HG03442 (cell line): ENCODE data around the gene OCA2.

Experiments used
- ATAC-seq: cut with Tn5 transposase; IDR thresholded peaks from one replicate; pipeline ENCODE4 v1.9.1; 2021; ENCODE audit warnings: mild to moderate bottlenecking, moderate library complexity; ENCODE audit not compliant: unreplicated experiment

The OCA2 gene

DNA sequence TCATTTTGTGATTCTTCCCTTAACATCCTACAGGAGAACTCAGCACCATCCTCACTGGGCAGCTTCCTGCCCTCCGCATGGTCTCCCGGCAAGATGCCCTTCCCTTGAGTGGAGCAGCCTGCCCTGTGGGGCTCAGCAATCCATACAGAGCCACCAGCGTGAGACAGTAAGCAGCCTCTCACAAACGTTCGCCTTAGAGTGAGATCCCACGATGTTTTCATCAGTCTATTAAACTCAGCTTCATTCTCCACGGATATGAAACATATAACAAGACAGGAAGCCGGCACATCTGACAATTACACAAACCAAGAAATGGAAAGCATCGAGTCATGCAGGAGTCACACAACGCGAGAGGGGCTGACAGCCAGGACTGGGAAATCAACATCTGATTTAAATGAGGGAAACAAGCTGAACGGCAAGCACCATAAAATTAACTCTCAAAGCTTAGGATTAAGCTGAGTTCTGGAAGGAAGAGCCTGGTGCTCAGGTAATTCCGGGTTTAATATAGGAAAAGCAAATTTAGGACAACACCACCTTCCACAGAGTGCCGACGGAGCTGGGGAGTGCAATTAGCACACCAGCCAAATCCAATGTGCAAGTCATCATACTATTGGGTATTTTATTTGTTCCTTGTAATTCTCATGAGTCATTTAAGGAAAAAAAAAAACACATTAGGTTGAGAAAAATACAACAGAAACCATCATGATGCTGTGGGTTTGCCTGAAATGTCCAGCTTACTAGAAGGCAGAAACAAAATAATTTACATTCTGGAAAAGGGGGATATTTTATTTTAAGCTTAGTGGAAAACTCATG lies 272.0 kb downstream of the OCA2 start:
- ATAC-seq, result no peak

DNA sequence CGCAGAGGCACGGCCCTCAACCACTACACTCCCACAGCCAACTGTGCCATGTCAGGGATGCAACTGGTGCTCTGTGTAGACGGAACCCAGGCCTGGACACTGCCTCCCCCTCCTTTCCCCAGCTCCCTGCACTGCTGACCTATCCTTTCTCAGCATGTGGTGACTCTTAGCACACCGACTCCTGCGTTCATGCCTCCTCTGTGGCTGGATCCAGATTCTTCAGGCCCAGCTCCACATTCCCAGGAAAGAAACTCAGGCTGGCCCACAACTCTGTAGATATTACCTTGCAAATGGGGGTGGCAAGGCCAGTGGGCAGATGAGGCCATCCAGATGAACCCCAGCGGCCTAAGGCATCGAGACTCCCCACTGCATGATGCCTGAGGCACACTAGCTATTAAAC lies 272.7 kb downstream of the OCA2 start:
- ATAC-seq, result no peak

- no peak for ATAC-seq
These were observed 274.2 kb downstream of the OCA2 start for GRCh38 chr15:27824841-27825422.

- no peak for ATAC-seq
These were observed 277.8 kb downstream of the OCA2 start for GRCh38 chr15:27821273-27821672.

GRCh38 chr15:27820722-27821121 lies 278.4 kb downstream of the OCA2 start:
- ATAC-seq, result no peak

DNA sequence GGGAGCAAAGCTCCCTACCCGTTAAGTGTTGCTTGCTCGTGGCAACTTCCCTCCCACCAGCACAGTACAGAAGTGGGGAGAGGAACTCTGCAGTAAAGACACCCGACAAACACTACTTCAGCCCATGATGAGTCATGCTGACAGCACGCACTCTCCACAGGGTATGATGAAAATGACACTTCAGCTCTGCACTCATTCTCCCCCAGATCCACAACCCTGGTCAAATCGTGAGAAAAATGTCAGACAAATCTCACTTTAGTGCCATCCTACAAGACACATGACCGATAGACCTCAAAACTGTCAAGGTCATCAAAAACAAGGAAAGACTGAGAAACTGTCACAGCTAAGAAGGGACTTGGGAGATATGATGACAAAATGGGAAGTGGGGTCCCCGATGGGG lies 278.9 kb downstream of the OCA2 start:
- ATAC-seq, result no peak

DNA sequence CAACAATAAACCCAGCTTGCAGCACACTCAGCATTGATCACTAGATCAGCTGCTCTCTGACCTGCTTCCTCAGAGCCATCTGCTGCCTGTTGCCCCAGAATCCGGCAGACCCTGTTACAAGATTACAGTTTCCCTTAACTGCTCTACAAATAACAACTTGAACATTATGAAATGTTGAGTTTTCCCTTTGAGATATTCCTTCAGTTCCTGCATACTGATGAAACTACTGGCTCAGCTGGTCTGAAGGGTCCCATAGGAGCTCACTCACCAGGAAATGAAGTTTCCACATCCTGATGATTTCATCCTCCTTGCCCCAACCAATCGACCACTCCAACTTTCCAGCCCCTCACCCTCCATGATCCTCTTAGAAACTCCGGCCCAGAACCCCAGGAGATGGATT lies 281.9 kb downstream of the OCA2 start:
- ATAC-seq, result no peak

- no peak for ATAC-seq
These were observed 282.3 kb downstream of the OCA2 start for GRCh38 chr15:27816790-27817189.

- ATAC-seq, result no peak
These were observed 284.1 kb downstream of the OCA2 start for GRCh38 chr15:27815035-27815434.

- ATAC-seq, result no peak
These were observed 286.0 kb downstream of the OCA2 start for GRCh38 chr15:27813139-27813538.

DNA sequence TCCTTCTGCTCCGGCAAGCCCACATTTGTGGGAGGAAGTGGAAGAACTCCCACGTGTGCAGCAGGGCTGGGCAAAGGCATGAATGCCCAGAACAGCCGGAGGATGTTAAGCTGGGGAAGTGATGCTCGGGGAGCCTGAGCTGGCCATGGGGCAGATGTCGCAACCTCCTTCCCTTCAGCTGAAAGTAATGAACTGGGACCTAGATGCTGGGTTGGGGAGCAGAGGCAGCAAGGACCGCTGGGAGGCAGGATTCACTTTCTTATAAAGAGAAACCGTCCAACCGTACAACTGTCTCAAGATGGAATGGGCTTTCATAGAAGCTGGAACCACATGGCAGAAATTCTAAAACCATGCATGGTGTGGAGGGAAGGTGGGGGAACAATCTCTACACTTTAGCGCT lies 290.9 kb downstream of the OCA2 start:
- ATAC-seq, result no peak

- no peak for ATAC-seq
These were observed 291.8 kb downstream of the OCA2 start for GRCh38 chr15:27807335-27807734.

GRCh38 chr15:27806396-27806795 lies 292.7 kb downstream of the OCA2 start:
- no peak for ATAC-seq

DNA sequence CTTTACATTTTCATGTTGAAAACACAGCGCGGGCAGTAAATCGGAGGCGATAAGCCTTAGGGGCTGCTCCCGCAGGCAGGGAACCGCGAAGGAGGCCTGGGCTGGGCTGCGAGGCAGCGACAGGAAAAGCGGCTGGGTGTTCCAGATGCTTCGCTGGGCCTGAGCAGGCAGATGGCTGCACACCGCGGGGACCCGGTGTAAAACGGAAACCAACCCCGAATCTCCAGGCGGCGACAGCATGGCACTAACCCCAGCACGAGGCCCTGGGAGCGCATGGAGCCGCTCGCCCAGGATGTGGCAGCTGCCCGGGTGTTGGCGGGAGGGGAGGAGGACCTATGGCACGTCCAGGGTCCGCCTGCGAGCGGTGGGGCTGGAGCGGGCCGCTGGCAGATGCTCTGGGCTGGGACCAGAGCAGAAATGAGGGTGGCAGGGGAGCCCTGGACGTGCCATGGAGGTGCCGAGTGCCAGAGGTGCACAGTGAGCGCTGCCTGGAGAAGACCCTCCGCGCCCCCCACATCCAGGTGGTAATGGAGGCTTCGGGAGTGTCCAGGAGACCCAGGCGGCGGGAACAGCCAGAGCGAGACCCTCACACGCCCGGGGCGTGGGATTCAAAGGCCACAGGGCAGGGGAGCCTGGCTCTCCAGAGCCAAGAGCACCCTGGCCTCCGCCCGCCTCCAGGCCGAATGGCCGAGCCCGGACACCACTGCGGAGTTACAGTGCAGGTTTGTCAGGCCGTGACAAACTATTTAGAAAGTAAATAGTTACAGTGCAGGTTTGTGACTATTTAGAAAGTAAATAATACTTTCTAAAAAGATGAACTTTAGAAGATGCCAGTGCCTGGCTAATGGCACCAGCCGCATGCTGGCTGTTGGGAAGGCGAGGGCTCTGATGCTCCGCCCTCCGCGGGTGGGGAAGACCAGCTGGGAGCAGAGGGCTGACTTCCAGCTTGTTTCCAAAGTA lies 293.6 kb downstream of the OCA2 start:
- no peak for ATAC-seq

DNA sequence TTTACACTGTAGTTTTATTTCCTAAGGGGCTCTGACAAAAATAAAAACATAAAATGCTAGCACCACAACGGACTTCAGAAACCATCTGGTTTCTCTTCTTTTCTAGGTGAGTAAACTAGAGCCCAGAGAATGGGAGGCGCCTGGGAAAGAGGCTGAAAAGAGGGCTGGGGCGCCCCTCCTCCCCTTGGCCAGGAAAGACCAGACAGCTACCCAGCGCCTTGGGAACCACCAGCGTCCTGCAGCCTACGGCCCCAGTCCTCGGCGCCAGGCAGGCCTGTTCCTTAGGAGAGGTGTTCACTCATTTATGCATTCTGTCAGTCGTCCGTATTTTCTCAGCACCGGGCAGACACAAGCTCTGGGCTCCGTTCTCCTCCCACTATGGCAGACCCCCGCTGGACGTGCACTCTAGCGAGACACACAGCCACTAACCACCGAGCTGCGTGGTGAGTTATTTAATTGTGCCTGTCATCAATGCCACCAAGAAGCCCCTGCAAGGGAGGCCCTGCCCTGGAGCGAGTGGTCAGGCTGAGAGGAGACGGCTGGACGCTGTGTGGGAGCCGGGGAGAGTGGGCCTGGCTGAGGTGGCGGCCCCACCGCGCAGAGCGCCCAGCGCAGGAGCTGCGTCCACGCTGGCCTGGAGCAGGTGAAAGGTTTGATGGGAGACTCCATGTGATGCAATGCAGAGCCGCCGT lies 294.4 kb downstream of the OCA2 start:
- ATAC-seq, result no peak

DNA sequence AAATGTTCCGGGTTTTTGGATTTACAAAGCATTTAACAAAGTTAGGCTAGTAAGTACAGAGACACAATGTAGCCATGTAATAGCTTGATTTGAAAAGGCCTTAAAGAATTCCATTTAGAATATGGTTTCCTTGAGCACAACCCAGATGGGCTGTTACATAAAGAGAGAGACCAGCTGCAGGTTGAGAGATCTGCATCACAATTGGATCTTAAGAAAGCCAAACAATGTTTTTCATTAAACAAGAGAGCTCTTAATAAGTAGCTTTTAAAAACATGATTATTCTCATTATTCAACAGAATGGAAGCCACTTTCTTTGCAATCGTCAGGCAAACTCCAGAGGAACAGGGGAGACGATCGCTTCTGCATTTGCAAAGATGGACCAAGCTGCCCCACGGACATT lies 300.3 kb downstream of the OCA2 start:
- ATAC-seq, result no peak

GRCh38 chr15:27797765-27798164 lies 301.4 kb downstream of the OCA2 start:
- no peak for ATAC-seq

GRCh38 chr15:27796405-27797320 lies 302.5 kb downstream of the OCA2 start:
- no peak for ATAC-seq

- ATAC-seq, result no peak
These were observed 306.3 kb downstream of the OCA2 start for GRCh38 chr15:27792756-27793264.

DNA sequence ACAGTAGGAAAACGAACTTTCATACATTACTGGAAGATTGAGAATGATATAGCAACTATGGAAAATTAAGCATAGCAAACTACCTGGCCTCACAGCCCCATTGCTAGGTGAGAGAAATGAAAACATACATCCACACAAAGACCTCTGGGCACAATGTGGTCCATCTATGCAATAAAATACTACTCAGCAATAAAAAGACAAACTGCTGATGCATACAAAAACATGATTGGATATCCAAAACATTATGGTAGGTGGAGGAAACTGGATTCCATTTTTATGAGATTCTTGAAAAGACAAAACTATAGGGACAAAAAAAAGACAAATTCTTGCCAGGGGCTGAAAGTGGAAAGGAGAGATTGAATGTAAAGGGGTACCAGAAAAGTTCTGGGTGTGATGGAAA lies 308.8 kb downstream of the OCA2 start:
- no peak for ATAC-seq
